Gastroesophageal sphincter (tissue), 3 donors: ENCODE measurements around the gene ME1.
"Not testable (repeated sequence)": the region's sequence is repeated elsewhere in the genome, so short reads cannot be mapped to it uniquely, and the experiment has no call there.

Experiments
- CTCF ChIP-seq, 4 experiments: fragments of 200-600 bp in 2 of 4; fragments of 450-650 bp in 2 of 4; sonication (generic) in 1 of 4; IDR thresholded peaks; one replicate each; pipeline ENCODE4 v1.5.1; 2017 to 2019; ENCODE audit warnings: antibody characterized with exemption in 4 of 4, mild to moderate bottlenecking in 2 of 4, moderate library complexity in 2 of 4
- POLR2A ChIP-seq, 2 donors: fragments of 450-650 bp; IDR thresholded peaks; one replicate each; pipeline ENCODE4 v1.6.1; 2017; ENCODE audit warnings: antibody characterized with exemption in 2 of 2, mild to moderate bottlenecking in 2 of 2, moderate library complexity in 1 of 2
- POLR2AphosphoS5 ChIP-seq: sonication (generic); formaldehyde crosslinking; IDR thresholded peaks from one replicate; pipeline ENCODE4 v1.6.1; 2017; ENCODE audit warnings: antibody characterized with exemption

GRCh38 chr6:83191974-83192373, 238.9 kb downstream of the ME1 start:
- not testable (repeated sequence) for TF ChIP-seq CTCF (IDR thresholded peaks at IDR 0.05); POLR2A (IDR thresholded peaks at IDR 0.05); POLR2AphosphoS5
